ENCODE results near the gene BRIX1. TPM values are rescaled to one million over a fixed set of nuclear protein-coding genes. Genes with fewer than 3 reads are reported as not detected.

Gene BRIX1
- total RNA-seq, 1 donor from 2014 or later = 43.2 TPM

GRCh38 chr5:34929134-34929719 is 13.7 kb downstream of the BRIX1 start, which contains the start of gene DNAJC21:
TSS of gene DNAJC21 (plus strand) at chr5:34929559. CDS start at chr5:34929820, 261 bp downstream.
- TF ChIP-seq CTCF (conservative IDR thresholded peaks at IDR 0.05) = no peak
- Mint-ChIP-seq H3K27ac (ENCODE audit: unreplicated experiment) (peak within 1 kb of the TSS; percentile 99), H3K4me1 (peaks cover 25% of the 10 kb centered on the region), H3K4me3 (peak within 1 kb of the TSS; percentile 98), H3K36me3 (ENCODE audit: low read depth) (peaks cover 5% of the 10 kb centered on the region), H3K9me3 (no peaks in the 10 kb centered on the region), H3K27me3 (ENCODE audit: low read depth) (peaks cover 3% of the 10 kb centered on the region)
- peak; percentile 96 for DNase-seq (ENCODE audit: low read depth, low spot score)

GRCh38 chr5:34929720-34930461 is 14.4 kb downstream of the BRIX1 start:
- Mint-ChIP-seq H3K36me3 (ENCODE audit: low read depth) (peaks cover 5% of the 10 kb centered on the region), H3K9me3 (no peaks in the 10 kb centered on the region), H3K4me3 (peak overlapping the region; percentile 98), H3K4me1 (peaks cover 27% of the 10 kb centered on the region), H3K27me3 (ENCODE audit: low read depth) (peaks cover 3% of the 10 kb centered on the region), H3K27ac (ENCODE audit: unreplicated experiment) (peak overlapping the region; percentile 99)
- peak; percentile 8 for TF ChIP-seq CTCF (conservative IDR thresholded peaks at IDR 0.05)
- DNase-seq (ENCODE audit: low read depth, low spot score) = peak; percentile 54

- Mint-ChIP-seq H3K4me3 (peak overlapping the region; percentile 98), H3K27me3 (ENCODE audit: low read depth) (peaks cover 3% of the 10 kb centered on the region), H3K4me1 (peaks cover 29% of the 10 kb centered on the region), H3K36me3 (ENCODE audit: low read depth) (peaks cover 5% of the 10 kb centered on the region), H3K9me3 (no peaks in the 10 kb centered on the region), H3K27ac (ENCODE audit: unreplicated experiment) (peak overlapping the region; percentile 99)
- no peak for DNase-seq (ENCODE audit: low read depth, low spot score)
- no peak for TF ChIP-seq CTCF (conservative IDR thresholded peaks at IDR 0.05)
Observed at GRCh38 chr5:34930462-34930844, 14.9 kb downstream of the BRIX1 start.

- Mint-ChIP-seq H3K27ac (ENCODE audit: unreplicated experiment) (no peak overlapping the region), H3K4me3 (peak overlapping the region; percentile 98), H3K36me3 (ENCODE audit: low read depth) (peaks cover 3% of the 10 kb centered on the region), H3K27me3 (ENCODE audit: low read depth) (peaks cover 3% of the 10 kb centered on the region), H3K4me1 (peaks cover 29% of the 10 kb centered on the region), H3K9me3 (no peaks in the 10 kb centered on the region)
- TF ChIP-seq CTCF (conservative IDR thresholded peaks at IDR 0.05) = no peak
- no peak for DNase-seq (ENCODE audit: low read depth, low spot score)
Observed at GRCh38 chr5:34930870-34931269, 15.4 kb downstream of the BRIX1 start.

- H3K4me3 Mint-ChIP-seq = no peak overlapping the region
- no peak overlapping the region for H3K27ac Mint-ChIP-seq (ENCODE audit: unreplicated experiment)
- DNase-seq (ENCODE audit: low read depth, low spot score) = no peak
- peaks cover 3% of the 10 kb centered on the region for H3K27me3 Mint-ChIP-seq (ENCODE audit: low read depth)
- peaks cover 6% of the 10 kb centered on the region for H3K36me3 Mint-ChIP-seq (ENCODE audit: low read depth)
- H3K4me1 Mint-ChIP-seq = peaks cover 35% of the 10 kb centered on the region
- TF ChIP-seq CTCF (conservative IDR thresholded peaks at IDR 0.05) = no peak
- H3K9me3 Mint-ChIP-seq = no peaks in the 10 kb centered on the region
Observed at GRCh38 chr5:34932947-34933346, 17.4 kb downstream of the BRIX1 start.
